Upper lobe of left lung (tissue), 4 donors: ENCODE data around the gene METTL23.

Experiments used
- EP300 ChIP-seq, 4 donors: sonication (generic); formaldehyde crosslinking; IDR thresholded peaks; one replicate each; pipeline ENCODE4 v1.5.1; 2017; ENCODE audit warnings: antibody characterized with exemption in 4 of 4, control low read depth in 2 of 4
- POLR2A ChIP-seq, 4 donors: fragments of 450-650 bp; IDR thresholded peaks; one replicate each; pipeline ENCODE4 v1.5.1; 2016 to 2017; ENCODE audit warnings: antibody characterized with exemption in 4 of 4, mild to moderate bottlenecking in 2 of 4
- POLR2AphosphoS5 ChIP-seq, 2 donors: sonication (generic); formaldehyde crosslinking; IDR thresholded peaks; one replicate each; pipeline ENCODE4 v1.5.1; 2017; ENCODE audit warnings: antibody characterized with exemption in 2 of 2
- TF ChIP-seq, protein P1 (sequence below), 6 experiments: fragments of 450-650 bp in 4 of 6; fragments of 200-600 bp in 2 of 6; sonication (generic) in 2 of 6; IDR thresholded peaks; one replicate each; pipeline ENCODE4 v1.5.1; 2016 to 2019; ENCODE audit warnings: antibody characterized with exemption in 6 of 6

- TF ChIP-seq EP300 (IDR thresholded peaks at IDR 0.05) (no peak), POLR2AphosphoS5 (IDR thresholded peaks at IDR 0.05) (no peak), POLR2A (IDR thresholded peaks at IDR 0.05) (no peak)
- TF ChIP-seq, protein P1, sequence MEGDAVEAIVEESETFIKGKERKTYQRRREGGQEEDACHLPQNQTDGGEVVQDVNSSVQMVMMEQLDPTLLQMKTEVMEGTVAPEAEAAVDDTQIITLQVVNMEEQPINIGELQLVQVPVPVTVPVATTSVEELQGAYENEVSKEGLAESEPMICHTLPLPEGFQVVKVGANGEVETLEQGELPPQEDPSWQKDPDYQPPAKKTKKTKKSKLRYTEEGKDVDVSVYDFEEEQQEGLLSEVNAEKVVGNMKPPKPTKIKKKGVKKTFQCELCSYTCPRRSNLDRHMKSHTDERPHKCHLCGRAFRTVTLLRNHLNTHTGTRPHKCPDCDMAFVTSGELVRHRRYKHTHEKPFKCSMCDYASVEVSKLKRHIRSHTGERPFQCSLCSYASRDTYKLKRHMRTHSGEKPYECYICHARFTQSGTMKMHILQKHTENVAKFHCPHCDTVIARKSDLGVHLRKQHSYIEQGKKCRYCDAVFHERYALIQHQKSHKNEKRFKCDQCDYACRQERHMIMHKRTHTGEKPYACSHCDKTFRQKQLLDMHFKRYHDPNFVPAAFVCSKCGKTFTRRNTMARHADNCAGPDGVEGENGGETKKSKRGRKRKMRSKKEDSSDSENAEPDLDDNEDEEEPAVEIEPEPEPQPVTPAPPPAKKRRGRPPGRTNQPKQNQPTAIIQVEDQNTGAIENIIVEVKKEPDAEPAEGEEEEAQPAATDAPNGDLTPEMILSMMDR (IDR thresholded peaks at IDR 0.05), result no peak
Measured at GRCh38 chr17:76678330-76678729, 48.3 kb upstream of the METTL23 start.
